ENCODE data around the gene CHST6. TPM values are rescaled to one million over a fixed set of nuclear protein-coding genes. Genes with fewer than 3 reads are reported as not detected.
"Not testable (repeated sequence)": the region's sequence is repeated elsewhere in the genome, so short reads cannot be mapped to it uniquely, and the experiment has no call there.

CHST6 gene
- 1.9 and 3.4 TPM in 2 replicates for total RNA-seq (2013; cell fraction: nucleolus; rRNA removed)
- total RNA-seq (2014; rRNA removed) (1.1 and 2.5 TPM in 2 replicates), total RNA-seq (2014; rRNA removed; fragmentation: Illumina TruSeq; extraction: Trizol) (0.64 and 0.67 TPM in 2 replicates), total RNA-seq (2021) (1.9 and 2.5 TPM in 2 replicates), polyA plus RNA-seq (2011; rRNA removed) (0.20 and 0.29 TPM in 2 replicates), polyA plus RNA-seq (2014; fragmentation: Illumina TruSeq; extraction: Trizol) (0.48 and 0.57 TPM in 2 replicates), polyA plus RNA-seq (2014; fragmentation: Nextera tagmentation; extraction: Ambion mirVana) (under 1 TPM; 0.14 to 0.18 TPM), polyA plus RNA-seq (2014; rRNA removed) (1.3 and 1.6 TPM in 2 replicates), polyA plus RNA-seq (2016; fragmentation: Nextera tagmentation; extraction: Ambion mirVana) (under 1 TPM; 0.28 to 0.46 TPM), polyA minus RNA-seq (2011; rRNA and poly(A)+ RNA removed) (0.57 and 0.66 TPM in 2 replicates), Bru-seq, nascent RNA (percentile 30 among the genes with signal in this experiment), BruChase-seq, experiment 1, labeled RNA remaining after a 6-hour chase (percentile 34 among the genes with signal in this experiment), BruChase-seq, experiment 2, labeled RNA remaining after a 2-hour chase (percentile 29 among the genes with signal in this experiment)
- 0.52 TPM for polyA plus RNA-seq (2011; ENCODE audit: low read depth)
- 0.25 and 0.43 TPM in 2 replicates for polyA plus RNA-seq (2011; cell fraction: cytosol; rRNA removed)
- polyA plus RNA-seq (2011; cell fraction: nucleus; rRNA removed): 0.45 and 0.51 TPM in 2 replicates
- polyA plus RNA-seq (2012): 0.66 and 0.94 TPM in 2 replicates
- 0.10 and 0.40 TPM in 2 replicates for polyA minus RNA-seq (2011; cell fraction: cytosol; rRNA and poly(A)+ RNA removed)
- polyA minus RNA-seq (2011; cell fraction: nucleus; rRNA and poly(A)+ RNA removed): 0.24 and 0.48 TPM in 2 replicates
- long read RNA-seq, experiment 1: 0 reads
- long read RNA-seq, experiment 2: 0 reads

DNA sequence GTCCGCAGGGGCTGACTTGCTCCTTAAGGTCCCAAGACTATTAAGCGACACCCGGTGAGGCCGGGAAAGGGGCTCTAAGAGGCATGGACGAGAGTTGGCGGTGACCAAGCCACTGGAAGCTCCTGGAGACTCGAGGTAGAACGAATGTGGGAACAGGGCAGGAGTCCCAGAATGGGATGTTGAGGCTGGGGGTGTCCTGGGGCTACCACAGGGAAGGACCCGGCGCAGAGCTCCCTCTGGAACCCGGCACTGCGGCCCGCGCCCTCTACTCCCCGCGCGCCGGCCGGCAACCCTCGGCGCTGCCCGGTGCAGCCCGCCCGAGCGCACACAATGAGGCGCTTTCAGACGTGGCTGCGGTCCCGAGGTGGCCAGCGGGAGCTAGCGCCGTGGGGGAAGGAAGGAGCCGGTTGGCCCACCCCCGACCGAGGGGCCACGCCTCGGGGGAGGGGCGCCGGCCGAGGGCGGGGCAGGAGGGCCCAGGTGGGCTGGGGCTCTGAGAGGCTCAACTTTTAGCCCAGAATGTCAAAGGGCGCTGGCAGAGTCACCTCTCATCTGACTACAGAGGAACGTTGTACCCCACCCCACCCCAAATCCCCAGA is at the start of gene CHST6:
TSS of gene CHST6 (minus strand) at position 366 of the 599 bp plus-strand sequence. CDS start 15,613 bp downstream, outside the sequence.
- no peak for DNase-seq (ENCODE audit: low read depth, low spot score)

DNA sequence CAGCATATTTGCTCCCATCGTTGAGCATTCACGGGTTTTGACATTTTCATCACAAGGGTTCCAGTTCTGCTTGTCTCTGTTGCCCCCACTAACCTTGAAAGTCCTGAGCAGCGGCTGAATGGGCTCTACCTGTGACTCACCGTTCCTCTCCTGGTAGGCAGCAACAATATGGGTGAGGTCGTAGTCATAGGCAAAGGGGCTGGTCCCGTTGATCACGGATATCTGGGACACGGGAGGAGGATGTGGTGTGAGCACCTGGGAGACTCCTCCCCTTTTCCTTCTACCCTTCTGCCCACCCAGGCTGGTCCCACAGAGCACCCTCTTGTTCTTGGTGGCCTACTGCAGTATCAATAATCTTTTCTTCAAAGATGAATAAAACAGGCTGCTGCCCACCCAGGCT is 47.2 kb upstream of the CHST6 start:
- BruUV-seq (replicated peaks); in situ Hi-C loops (cut with MboI); DNase-seq (ENCODE audit: low read depth, low spot score); H3K4me3 ChIP-seq; intact Hi-C loops (cut with micrococcal nuclease; ENCODE audit: unreplicated experiment); H4K20me1 ChIP-seq (ENCODE audit: control insufficient read depth, insufficient read depth); H3K27ac ChIP-seq (ENCODE audit: control insufficient read depth, insufficient read depth); H3K36me3 ChIP-seq (ENCODE audit: control insufficient read depth in 2 of 2, insufficient read depth in 2 of 2, low read length in 1 of 2); H3K9ac ChIP-seq (ENCODE audit: control insufficient read depth, insufficient read depth, low read length); ATAC-seq; SMC1A ChIA-PET (ENCODE audit: uncharacterized antibody, unreplicated experiment); POLR2A ChIA-PET; RAD21 ChIA-PET (ENCODE audit: unreplicated experiment); H3K9me3 ChIP-seq (replicated peaks; ENCODE audit: control insufficient read depth, insufficient read depth, low read length); H3K27me3 ChIP-seq (replicated peaks in 1 of 2; ENCODE audit: control insufficient read depth in 2 of 2, insufficient read depth in 2 of 2, low read length in 1 of 2); H3K4me2 ChIP-seq (ENCODE audit: control insufficient read depth, insufficient read depth); FAIRE-seq; H2AFZ ChIP-seq (ENCODE audit: control insufficient read depth, low read depth, low read length); H3K4me1 ChIP-seq (ENCODE audit: control insufficient read depth, insufficient read depth, low read length); H3K79me2 ChIP-seq (ENCODE audit: control insufficient read depth, insufficient read depth, low read length): not testable (repeated sequence)
- CTCF ChIA-PET: interaction anchor here (0.5 to 1.1 kb wide), 2 partner anchors 23 to 77 kb away, joined by 3 to 4 read pairs; no protein-coding TSS in a partner anchor
- WGBS (ENCODE audit: insufficient coverage, insufficient replicate concordance, low lambda C conversion rate, missing lambda C conversion rate): 85% methylated on average over 8 of the region's 8 CpGs

More for the DNA sequence above, at the start of gene CHST6:
- peaks cover 0 to 2% of the 10 kb centered on the region in 2 experiments; a peak in 2 of 4 replicates for H3K27me3 ChIP-seq (replicated peaks in 1 of 2; ENCODE audit: control insufficient read depth in 2 of 2, insufficient read depth in 2 of 2, low read length in 1 of 2)
- ATAC-seq: peak; percentile 80
- ChIA-PET SMC1A (ENCODE audit: uncharacterized antibody, unreplicated experiment) (no interaction called here), POLR2A (no interaction called here), RAD21 (ENCODE audit: unreplicated experiment) (no interaction called here), CTCF (interaction anchor here (0.9 to 1.6 kb wide), 4 partner anchors 23 to 30 kb away, joined by 4 read pairs; partner anchors contain the start of gene TMEM170A)
- H3K4me2 ChIP-seq (ENCODE audit: control insufficient read depth, insufficient read depth): peak within 1 kb of the TSS; percentile 72
- peak within 1 kb of the TSS; percentile 68 for H2AFZ ChIP-seq (ENCODE audit: control insufficient read depth, low read depth, low read length)
- 0 out of 2 replicates have a peak within 1 kb of the TSS, but pooled peaks have one; percentile 7 for H3K9ac ChIP-seq (ENCODE audit: control insufficient read depth, insufficient read depth, low read length)
- H3K4me3 ChIP-seq: peak within 1 kb of the TSS; percentile 64
- H3K79me2 ChIP-seq (ENCODE audit: control insufficient read depth, insufficient read depth, low read length): no peaks in the 10 kb centered on the region
- no peaks in the 10 kb centered on the region for H3K9me3 ChIP-seq (replicated peaks; ENCODE audit: control insufficient read depth, insufficient read depth, low read length)
- WGBS (ENCODE audit: insufficient coverage, insufficient replicate concordance, low lambda C conversion rate, missing lambda C conversion rate): 7% methylated on average over 40 of the region's 43 CpGs
- no peak for FAIRE-seq
- H3K27ac ChIP-seq (ENCODE audit: control insufficient read depth, insufficient read depth): no peak within 1 kb of the TSS
- in situ Hi-C loops (cut with MboI) (no loop called here), intact Hi-C loops (cut with micrococcal nuclease; ENCODE audit: unreplicated experiment) (no loop called here)
- no peaks in the 10 kb centered on the region for H3K36me3 ChIP-seq (ENCODE audit: control insufficient read depth in 2 of 2, insufficient read depth in 2 of 2, low read length in 1 of 2)
- BruUV-seq (replicated peaks): no TSS peak
- no peaks in the 10 kb centered on the region for H4K20me1 ChIP-seq (ENCODE audit: control insufficient read depth, insufficient read depth)
- H3K4me1 ChIP-seq (ENCODE audit: control insufficient read depth, insufficient read depth, low read length): peaks cover 11% of the 10 kb centered on the region
- 0 out of 2 replicates have a peak, but pooled peaks have one; percentile 11 for TF ChIP-seq RUNX3 (IDR thresholded peaks at IDR 0.05; ENCODE audit: low read length)
- TF ChIP-seq POLR2A (IDR thresholded peaks at IDR 0.05; ENCODE audit: low read depth, low read length): peak; percentile 61; the same call in 1 of the 2 replicates
- no peak for TF ChIP-seq ZSCAN29 (IDR thresholded peaks at IDR 0.05)
- TF ChIP-seq CREB1 (IDR thresholded peaks at IDR 0.05; ENCODE audit: low read depth): 0 out of 2 replicates have a peak, but pooled peaks have one; percentile 7

Data from GM12878 (cell line).